MV-4-11 (cell line): ENCODE data around the gene PRDM16.

Source experiments
- DNase-seq: peaks from one replicate; lab custom pipeline; 2025; lab: John Stamatoyannopoulos, UW

PRDM16 gene

GRCh38 chr1:3323021-3323795 is 254.2 kb downstream of the PRDM16 start:
- DNase-seq = no peak

GRCh38 chr1:3323796-3324703 is 255.0 kb downstream of the PRDM16 start:
- DNase-seq = no peak

- no peak for DNase-seq
These were observed 255.9 kb downstream of the PRDM16 start for GRCh38 chr1:3324704-3325535.

DNA sequence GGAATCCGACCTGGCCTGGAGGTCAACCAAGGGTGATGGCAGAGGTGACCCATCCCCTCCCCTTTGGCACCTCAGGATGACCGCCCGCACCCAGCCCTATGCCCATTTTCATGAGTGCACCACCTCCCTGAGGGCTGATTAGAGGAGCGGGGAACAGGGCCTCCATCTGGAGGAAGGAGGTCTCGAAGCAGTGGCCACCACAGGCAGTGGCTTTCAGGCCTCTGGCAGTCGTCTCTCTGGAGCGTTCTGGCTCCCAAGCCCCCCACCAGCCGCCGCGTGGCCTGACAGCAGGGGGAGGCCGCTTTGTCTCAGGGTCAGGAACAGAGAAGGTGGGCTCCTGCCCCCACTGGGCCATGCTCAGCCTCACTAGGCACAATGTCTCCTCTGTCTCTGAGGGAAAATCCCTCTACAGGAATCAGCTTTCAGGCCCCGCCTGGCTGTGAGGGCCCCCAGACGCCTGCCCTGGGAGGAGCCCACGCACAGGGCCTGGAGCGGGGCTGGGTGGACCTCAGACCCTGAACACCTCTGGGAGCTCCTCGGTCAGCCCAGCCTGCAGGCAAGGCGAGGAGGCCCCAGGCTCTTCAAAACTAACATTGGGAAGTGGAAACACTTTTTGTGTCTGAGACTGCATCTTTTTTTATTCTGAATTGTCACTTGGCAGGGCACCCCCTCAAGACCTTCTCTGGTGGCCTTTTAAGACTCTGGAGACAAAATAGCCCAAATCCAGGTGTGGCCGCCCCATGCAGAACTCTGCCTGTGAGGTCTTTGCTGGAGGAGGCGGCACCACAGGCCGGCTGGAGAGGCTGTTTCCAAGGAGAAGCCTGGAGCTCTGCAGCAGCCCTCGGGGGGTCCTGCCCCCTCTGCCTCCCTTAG is 257.7 kb downstream of the PRDM16 start:
- DNase-seq = no peak

- DNase-seq = no peak
These were observed 258.3 kb downstream of the PRDM16 start for GRCh38 chr1:3327389-3327702.

DNA sequence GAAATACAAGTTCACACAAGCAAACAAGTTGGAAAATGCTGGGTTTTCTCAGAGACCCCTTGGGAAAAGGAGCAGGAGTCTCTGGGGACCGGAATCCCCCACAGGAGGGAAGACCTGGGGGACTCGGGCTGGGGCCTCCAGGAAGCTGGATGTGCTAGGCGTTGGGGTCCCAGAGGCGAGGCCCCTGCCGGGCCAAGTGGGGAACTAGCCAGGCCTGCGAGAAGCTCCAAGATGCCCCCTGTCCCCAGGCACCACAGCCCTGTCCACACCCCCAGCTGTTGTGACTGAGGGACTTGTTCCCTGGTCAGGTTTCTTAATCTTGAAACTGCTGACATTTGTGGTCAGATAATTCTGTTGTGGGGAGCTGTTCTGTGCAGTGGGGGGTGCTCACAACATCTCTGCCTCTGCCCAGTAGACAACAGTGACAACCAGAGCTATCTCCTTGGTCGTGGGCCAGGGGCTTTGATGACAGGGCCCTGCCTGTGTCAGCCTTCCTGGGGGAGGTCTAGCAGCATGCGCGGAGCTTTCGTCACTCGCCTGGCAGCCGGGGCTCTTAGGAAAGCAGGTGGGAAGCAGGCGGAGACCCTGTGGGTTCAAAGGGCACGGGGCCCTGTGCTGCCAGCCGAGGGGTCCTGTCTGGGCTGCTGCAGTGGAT is 259.1 kb downstream of the PRDM16 start:
- DNase-seq = peak; percentile 63

- DNase-seq = no peak
These were observed 260.8 kb downstream of the PRDM16 start for GRCh38 chr1:3329640-3330281.

- no peak for DNase-seq
These were observed 261.8 kb downstream of the PRDM16 start for GRCh38 chr1:3330771-3331245.

DNA sequence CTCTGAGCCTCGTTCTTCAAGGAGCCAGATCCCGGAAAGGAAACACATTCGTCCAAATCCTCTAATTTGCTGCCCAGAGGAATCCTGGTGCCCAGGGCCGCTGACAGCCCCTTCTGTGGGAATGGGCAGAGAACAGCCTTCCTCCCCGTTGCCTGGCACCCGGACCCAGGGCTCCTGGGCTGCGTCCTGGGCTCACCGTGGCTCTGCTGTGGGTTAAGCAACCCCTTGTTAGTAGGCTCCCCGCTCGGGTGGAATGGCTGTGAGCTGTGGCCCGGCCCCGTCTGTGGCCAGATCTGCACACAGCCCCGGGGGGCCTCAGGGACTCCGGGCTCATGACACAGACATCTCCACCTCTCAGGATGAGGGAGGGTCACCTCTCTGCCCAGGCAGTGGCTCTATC is 262.6 kb downstream of the PRDM16 start:
- DNase-seq = no peak

- no peak for DNase-seq
These were observed 263.0 kb downstream of the PRDM16 start for GRCh38 chr1:3332043-3332442.

DNA sequence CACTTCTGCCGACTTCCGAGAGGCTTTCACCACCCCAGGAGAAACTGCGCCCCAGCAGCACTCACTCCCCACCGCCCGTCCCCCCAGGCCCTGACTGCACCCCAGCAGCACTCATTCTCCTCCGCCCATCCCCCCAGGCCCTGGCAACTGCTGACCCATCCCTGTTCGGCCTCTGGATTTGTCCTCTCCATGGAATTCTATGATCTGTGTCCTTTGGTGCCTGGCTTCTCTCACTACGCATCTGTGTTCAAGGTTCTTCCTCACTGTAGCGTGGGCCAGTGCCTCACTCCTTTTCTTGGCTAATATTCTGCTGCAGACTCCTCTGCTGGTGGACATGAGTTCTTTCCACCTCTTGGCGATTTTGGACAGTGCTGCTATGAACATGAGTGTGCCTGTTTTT is 263.7 kb downstream of the PRDM16 start:
- no peak for DNase-seq

GRCh38 chr1:3333903-3334302 is 264.9 kb downstream of the PRDM16 start:
- no peak for DNase-seq

GRCh38 chr1:3334366-3334765 is 265.4 kb downstream of the PRDM16 start:
- no peak for DNase-seq

DNA sequence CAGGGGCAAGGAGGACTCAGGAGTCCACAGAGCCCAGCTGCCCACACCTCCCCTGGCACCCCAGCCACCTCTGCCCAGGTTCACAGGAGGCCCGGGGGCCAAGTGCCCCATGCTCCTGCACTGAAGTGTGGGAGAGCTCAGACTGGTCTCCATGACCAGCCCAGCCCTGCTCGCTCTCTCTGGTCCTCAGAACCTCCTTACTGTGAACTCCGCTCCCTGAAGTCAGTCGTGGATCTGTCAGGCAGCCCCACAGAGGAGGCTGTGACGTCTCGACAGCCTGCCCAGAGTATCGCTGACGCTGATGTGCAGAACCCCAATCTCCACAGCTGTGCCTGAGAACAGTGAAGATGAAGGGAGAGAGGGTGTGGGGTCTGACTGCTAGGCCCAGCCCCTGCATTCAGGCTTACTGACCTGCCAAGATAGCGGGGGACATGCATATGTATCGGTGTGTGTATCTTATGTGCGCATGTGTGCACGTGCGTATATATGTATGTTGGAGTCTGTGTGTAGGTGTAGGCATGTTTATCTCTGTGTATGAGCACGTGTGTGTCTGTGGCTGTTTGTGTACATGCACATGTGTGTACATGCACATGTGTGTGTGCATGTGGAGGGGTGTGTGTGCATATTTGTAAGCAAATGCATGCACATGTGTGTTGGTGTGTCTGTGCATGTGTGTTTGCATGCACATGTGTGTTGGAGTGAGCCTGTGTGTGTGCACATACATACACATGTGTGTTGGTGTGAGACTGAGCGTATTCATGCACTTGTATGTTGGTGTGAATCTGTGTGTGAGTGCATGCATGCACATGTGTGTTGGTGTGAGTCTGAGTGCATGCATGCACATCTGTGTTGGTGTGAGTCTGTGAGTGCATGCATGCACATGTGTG is 267.0 kb downstream of the PRDM16 start:
- DNase-seq = no peak

DNA sequence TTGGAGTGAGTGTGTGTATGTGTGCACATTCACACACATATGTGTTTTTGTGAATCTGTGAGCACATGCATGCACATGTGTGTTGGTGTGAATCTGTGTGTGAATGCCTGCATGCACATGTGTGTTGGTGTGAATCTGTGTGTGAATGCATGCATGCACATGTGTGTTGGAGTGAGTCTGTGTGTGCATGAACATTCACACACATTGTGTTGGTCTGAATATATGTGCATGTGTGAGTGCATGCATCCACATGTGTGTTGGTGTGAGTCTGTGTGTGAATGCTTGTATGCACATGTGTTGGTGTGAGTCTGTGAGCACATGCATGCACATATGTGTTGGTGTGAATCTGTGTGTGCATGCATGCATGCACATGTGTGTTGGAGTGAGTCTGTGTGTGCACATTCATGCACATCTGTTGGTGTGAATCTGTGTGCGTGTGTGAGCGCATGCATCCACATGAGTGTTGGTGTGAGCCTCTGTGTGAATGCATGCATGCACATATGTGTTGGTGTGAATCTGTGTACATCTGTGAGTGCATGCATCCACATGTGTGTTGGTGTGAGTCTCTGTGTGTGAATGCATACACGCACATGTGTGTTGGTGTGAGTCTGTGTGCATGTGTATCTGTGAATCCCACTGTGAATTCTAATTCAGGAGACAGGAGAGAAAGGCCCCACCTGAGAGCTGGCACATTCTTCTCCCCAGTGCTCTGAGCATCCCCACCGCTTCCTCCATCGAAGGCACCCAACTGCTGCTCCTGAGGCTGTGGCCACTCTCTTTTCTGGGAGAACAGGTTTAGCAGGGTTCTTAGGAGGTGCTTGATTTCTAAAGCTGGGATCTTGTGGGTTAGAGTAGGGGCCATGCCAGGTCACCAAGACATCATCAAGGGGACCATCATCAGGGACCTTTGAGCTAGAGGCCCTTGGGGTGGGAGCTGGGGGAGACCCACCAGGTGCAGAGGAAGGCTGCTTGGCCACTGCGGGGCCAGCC is 267.9 kb downstream of the PRDM16 start:
- no peak for DNase-seq

- no peak for DNase-seq
These were observed 269.1 kb downstream of the PRDM16 start for GRCh38 chr1:3337798-3338724.

- no peak for DNase-seq
These were observed 269.7 kb downstream of the PRDM16 start for GRCh38 chr1:3338725-3339070.
